ENCODE measurements around the gene PPM1J. TPM values are rescaled to one million over a fixed set of nuclear protein-coding genes. Genes with fewer than 3 reads are reported as not detected.

Gene PPM1J
- total RNA-seq, 2 donors from 2014 or later: 5.5 to 7.9 TPM

GRCh38 chr1:112689842-112690237, 25.3 kb downstream of the PPM1J start:
- peaks cover 54% of the 10 kb centered on the region for H3K36me3 ChIP-seq
- H3K27ac ChIP-seq: no peak overlapping the region
- DNase-seq (ENCODE audit: low spot score): peak; percentile 40
- no peak for TF ChIP-seq CTCF (IDR thresholded peaks at IDR 0.05)
- no peaks in the 10 kb centered on the region for H3K4me1 ChIP-seq
- no peaks in the 10 kb centered on the region for H3K27me3 ChIP-seq
- H3K9me3 ChIP-seq: no peaks in the 10 kb centered on the region
- no peak overlapping the region for H3K4me3 ChIP-seq

GRCh38 chr1:112689196-112689841, 25.8 kb downstream of the PPM1J start:
- H3K27ac ChIP-seq: peak overlapping the region in 1 of 2 donors; percentile 39

GRCh38 chr1:112688781-112689193, 26.3 kb downstream of the PPM1J start:
- Histone ChIP-seq H3K4me1 (no peaks in the 10 kb centered on the region), H3K27me3 (no peaks in the 10 kb centered on the region), H3K27ac (peak overlapping the region; percentile 11 to 39), H3K9me3 (no peaks in the 10 kb centered on the region), H3K36me3 (peaks cover 43% of the 10 kb centered on the region), H3K4me3 (no peak overlapping the region)
- peak; percentile 58 for DNase-seq (ENCODE audit: low spot score)
- TF ChIP-seq CTCF (IDR thresholded peaks at IDR 0.05): no peak

More at GRCh38 chr1:112689196-112689841, 25.8 kb downstream of the PPM1J start:
- Histone ChIP-seq H3K27me3 (no peaks in the 10 kb centered on the region), H3K9me3 (no peaks in the 10 kb centered on the region), H3K4me1 (no peaks in the 10 kb centered on the region), H3K36me3 (peaks cover 48% of the 10 kb centered on the region), H3K4me3 (no peak overlapping the region)
- no peak for TF ChIP-seq CTCF (IDR thresholded peaks at IDR 0.05)
- peak; percentile 44 for DNase-seq (ENCODE audit: low spot score)

GRCh38 chr1:112687785-112688496, 27.2 kb downstream of the PPM1J start:
- Histone ChIP-seq H3K27me3 (no peaks in the 10 kb centered on the region), H3K36me3 (peaks cover 35% of the 10 kb centered on the region), H3K4me3 (no peak overlapping the region), H3K9me3 (no peaks in the 10 kb centered on the region), H3K27ac (peak overlapping the region; percentile 11 to 39), H3K4me1 (no peaks in the 10 kb centered on the region)
- TF ChIP-seq CTCF (IDR thresholded peaks at IDR 0.05): no peak
- peak; percentile 51 for DNase-seq (ENCODE audit: low spot score)

- Histone ChIP-seq H3K4me3 (no peak overlapping the region), H3K4me1 (no peaks in the 10 kb centered on the region), H3K36me3 (peaks cover 30% of the 10 kb centered on the region), H3K9me3 (no peaks in the 10 kb centered on the region), H3K27ac (no peak overlapping the region), H3K27me3 (no peaks in the 10 kb centered on the region)
- no peak for TF ChIP-seq CTCF (IDR thresholded peaks at IDR 0.05)
- DNase-seq (ENCODE audit: low spot score): no peak
Measured at GRCh38 chr1:112687361-112687760, 27.8 kb downstream of the PPM1J start.
